Activated CD4-positive, alpha-beta T cell treated with anti-CD3 and anti-CD28 coated beads, Interleukin-2, amount 50 U/mL, for 16 hours (primary cell): ENCODE results near the gene DONSON.
A peak's percentile ranks its signal among the peaks of the same experiment; 100 is the strongest.

ENCODE experiments used
- DNase-seq: peaks from one replicate; pipeline ENCODE4 v3.0.0-alpha.2; 2020

The DONSON gene

DNA sequence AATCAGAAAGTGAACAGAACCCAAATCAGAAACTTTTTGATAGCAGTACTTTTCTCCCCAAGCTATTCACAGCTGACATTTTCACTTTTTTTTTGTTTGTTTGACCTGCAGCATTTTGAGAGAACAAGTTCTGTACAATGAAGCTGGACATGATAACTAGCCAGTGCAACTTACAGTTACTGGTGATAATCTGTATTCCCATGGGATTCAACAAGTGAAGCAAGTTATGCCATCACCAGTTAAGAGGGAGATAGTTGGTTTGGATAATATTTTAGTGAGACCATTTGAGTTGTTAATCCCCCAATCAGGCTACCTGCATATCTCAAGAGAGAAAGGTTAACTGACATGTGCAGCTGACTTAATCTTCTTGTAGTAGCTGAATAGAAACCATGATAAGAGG is 27.5 kb downstream of the DONSON start:
- DNase-seq: no peak

DNA sequence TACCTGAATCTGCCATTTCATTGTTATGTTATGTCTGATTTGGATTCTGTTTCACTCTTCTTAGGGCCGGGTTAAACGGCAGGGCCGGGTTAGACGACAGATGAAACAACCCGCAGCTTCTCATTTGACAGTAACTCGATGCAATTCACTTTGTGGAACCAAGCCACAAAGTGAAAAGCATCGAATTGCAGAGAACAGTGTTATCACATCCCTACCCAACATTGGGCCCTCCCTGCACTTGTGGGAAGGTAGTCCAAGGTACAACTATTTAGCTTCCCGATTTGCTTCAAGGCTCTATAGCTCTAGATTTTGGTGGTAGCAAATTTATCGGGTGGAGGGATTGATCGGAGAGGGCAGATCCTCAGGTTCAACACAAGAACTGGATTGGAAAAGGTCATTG is 28.7 kb downstream of the DONSON start:
- no peak for DNase-seq

DNA sequence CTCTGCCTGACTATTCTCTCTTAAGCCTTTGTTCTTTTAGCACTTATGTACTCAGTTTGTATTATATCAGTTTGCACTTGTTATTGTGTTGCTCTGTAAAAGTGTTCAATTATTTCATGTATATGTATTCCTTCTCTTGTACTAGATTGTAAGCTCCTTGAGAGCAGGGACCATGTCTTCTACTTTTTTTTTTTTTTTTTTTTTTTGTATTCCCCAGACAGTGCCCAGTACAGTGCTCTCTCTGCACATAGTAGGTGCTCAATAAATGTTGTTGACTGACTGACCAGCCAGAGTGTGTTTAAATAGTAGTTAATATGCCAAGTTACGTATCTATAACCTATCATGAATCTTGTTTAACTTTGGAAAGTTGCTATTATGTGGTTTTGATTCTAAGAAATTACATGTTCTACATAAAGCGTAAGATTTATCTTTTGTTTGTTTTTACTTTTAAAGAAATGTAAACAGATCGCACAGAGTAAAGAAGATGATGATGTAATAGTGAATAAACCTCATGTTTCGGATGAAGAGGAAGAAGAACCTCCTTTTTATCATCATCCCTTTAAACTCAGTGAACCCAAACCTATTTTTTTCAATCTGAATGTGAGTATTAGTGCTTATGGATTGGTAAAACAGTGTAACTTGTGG is 29.6 kb downstream of the DONSON start:
- DNase-seq: no peak

DNA sequence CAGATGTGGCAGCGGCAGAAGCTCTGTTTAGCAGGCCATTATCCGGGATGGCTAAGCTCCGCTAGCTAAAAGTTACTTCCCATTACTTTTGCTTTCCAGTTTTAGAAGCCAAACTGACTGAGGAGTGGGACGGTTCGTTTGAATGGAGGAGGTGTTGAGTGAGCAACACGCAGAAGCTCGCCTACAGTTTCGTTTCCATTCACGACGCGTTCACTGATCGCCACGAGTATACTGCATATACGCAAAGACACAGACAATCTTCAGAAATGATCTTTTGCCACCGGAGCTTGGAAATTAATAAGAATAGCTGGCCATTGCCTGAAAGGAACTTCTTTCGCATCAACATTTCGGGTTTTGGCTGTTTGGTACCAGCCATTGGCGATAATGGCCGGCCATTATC is 31.0 kb downstream of the DONSON start:
- DNase-seq: no peak

DNA sequence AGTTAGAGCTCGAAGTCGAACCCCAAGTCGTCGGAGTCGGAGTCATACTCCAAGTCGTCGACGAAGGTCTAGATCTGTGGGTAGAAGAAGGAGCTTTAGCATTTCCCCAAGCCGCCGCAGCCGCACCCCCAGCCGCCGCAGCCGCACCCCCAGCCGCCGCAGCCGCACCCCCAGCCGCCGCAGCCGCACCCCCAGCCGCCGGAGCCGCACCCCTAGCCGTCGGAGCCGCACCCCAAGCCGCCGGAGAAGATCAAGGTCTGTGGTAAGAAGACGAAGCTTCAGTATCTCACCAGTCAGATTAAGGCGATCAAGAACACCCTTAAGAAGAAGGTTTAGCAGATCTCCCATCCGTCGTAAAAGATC is 33.5 kb downstream of the DONSON start:
- no peak for DNase-seq

DNA sequence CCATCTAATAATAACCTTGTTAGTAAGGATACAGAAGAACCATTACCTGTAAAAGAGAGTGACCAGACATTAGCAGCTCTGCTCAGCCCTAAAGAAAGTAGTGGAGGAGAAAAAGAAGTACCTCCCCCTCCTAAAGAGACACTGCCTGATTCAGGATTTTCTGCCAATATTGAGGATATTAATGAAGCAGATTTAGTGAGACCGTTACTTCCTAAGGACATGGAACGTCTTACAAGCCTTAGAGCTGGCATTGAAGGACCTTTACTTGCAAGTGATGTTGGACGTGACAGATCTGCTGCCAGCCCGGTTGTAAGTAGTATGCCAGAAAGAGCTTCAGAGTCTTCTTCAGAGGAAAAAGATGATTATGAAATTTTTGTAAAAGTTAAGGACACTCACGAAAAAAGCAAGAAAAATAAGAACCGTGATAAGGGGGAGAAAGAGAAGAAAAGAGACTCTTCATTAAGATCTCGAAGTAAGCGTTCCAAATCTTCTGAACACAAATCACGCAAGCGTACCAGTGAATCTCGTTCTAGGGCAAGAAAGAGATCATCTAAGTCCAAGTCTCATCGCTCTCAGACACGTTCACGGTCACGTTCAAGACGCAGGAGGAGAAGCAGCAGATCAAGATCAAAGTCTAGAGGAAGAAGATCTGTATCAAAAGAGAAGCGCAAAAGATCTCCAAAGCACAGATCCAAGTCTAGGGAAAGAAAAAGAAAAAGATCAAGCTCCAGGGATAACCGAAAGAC is 34.1 kb downstream of the DONSON start:
- DNase-seq: no peak

DNA sequence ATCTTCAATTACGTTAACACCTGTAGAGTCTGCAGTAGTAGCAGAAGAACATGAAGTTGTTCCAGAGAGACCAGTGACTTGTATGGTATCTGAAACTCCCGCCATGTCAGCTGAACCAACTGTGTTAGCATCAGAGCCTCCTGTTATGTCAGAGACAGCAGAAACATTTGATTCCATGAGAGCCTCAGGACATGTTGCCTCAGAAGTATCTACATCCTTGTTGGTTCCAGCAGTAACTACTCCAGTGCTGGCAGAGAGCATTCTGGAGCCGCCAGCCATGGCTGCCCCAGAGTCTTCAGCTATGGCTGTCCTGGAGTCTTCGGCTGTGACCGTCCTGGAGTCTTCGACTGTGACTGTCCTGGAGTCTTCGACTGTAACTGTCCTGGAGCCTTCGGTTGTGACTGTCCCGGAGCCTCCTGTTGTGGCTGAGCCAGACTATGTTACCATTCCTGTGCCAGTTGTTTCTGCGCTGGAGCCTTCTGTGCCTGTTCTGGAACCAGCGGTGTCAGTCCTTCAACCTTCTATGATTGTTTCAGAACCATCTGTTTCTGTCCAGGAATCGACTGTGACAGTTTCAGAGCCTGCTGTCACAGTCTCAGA is 35.4 kb downstream of the DONSON start:
- no peak for DNase-seq

DNA sequence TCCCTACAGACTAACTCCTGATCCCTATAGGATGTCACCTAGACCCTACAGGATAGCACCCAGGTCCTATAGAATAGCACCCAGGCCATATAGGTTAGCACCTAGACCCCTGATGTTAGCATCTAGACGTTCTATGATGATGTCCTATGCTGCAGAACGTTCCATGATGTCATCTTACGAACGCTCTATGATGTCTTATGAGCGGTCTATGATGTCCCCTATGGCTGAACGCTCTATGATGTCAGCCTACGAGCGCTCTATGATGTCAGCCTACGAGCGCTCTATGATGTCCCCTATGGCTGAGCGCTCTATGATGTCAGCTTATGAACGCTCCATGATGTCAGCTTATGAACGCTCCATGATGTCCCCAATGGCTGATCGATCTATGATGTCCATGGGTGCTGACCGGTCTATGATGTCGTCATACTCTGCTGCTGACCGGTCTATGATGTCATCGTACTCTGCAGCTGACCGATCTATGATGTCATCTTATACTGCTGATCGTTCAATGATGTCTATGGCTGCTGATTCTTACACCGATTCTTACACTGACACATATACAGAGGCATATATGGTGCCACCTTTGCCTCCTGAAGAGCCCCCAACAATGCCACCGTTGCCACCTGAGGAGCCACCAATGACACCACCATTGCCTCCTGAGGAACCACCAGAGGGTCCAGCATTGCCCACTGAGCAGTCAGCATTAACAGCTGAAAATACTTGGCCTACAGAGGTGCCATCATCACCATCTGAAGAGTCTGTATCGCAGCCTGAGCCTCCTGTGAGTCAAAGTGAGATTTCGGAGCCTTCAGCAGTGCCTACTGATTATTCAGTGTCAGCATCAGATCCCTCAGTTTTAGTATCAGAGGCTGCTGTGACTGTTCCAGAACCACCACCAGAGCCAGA is 36.1 kb downstream of the DONSON start:
- no peak for DNase-seq

DNA sequence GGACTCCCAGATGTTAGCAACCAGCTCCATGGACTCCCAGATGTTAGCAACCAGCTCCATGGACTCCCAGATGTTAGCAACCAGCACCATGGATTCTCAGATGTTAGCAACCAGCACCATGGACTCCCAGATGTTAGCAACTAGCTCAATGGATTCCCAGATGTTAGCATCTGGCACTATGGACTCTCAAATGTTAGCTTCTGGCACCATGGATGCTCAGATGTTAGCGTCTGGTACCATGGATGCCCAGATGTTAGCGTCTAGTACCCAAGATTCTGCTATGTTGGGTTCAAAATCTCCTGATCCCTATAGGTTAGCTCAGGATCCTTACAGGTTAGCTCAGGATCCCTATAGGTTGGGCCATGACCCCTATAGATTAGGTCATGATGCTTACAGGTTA is 36.8 kb downstream of the DONSON start:
- DNase-seq: no peak

DNA sequence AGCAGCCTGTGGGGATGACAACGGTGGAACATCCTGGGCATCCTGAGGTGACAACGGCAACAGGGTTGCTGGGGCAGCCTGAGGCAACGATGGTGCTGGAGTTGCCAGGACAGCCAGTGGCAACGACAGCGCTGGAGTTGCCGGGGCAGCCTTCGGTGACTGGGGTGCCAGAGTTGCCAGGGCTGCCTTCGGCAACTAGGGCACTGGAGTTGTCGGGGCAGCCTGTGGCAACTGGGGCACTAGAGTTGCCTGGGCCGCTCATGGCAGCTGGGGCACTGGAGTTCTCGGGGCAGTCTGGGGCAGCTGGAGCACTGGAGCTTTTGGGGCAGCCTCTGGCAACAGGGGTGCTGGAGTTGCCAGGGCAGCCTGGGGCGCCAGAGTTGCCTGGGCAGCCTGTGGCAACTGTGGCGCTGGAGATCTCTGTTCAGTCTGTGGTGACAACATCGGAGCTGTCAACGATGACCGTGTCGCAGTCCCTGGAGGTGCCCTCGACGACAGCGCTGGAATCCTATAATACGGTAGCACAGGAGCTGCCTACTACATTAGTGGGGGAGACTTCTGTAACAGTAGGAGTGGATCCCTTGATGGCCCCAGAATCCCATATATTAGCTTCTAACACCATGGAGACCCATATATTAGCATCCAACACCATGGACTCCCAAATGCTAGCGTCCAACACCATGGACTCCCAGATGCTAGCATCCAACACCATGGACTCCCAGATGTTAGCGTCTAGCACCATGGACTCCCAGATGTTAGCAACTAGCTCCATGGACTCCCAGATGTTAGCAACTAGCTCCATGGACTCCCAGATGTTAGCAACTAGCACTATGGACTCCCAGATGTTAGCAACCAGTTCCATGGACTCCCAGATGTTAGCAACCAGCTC is 37.5 kb downstream of the DONSON start:
- no peak for DNase-seq

DNA sequence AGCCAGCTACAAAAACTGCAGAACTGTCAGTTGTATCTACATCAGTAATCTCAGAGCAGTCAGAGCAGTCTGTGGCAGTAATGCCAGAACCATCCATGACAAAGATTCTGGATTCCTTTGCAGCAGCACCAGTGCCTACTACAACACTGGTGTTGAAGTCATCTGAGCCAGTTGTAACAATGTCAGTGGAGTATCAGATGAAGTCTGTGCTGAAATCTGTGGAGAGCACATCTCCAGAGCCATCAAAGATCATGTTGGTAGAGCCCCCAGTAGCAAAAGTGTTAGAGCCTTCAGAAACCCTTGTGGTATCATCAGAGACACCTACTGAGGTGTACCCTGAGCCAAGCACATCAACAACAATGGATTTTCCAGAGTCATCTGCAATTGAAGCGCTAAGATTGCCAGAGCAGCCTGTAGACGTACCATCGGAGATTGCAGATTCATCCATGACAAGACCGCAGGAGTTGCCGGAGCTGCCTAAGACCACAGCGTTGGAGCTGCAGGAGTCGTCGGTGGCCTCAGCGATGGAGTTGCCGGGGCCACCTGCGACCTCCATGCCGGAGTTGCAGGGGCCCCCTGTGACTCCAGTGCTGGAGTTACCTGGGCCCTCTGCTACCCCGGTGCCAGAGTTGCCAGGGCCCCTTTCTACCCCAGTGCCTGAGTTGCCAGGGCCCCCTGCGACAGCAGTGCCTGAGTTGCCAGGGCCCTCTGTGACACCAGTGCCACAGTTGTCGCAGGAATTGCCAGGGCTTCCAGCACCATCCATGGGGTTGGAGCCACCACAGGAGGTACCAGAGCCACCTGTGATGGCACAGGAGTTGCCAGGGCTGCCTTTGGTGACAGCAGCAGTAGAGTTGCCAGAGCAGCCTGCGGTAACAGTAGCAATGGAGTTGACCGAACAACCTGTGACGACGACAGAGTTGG is 38.4 kb downstream of the DONSON start:
- DNase-seq: no peak

DNA sequence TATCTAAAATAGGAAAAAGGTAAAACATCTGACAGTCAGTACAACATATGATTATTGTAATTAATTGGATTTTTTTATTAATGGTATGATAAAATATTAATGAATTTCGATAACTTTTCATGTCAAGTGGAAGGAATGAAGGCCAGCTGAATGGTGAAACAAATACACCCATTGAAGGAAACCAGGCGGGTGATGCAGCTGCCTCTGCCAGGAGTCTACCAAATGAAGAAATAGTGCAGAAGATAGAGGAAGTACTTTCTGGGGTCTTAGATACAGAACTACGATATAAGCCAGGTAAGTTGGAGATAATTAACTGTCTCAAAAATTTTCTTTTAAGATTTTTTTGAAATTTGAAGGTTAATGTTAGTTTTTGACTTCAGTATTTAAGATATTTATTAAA is 42.4 kb downstream of the DONSON start:
- no peak for DNase-seq

DNA sequence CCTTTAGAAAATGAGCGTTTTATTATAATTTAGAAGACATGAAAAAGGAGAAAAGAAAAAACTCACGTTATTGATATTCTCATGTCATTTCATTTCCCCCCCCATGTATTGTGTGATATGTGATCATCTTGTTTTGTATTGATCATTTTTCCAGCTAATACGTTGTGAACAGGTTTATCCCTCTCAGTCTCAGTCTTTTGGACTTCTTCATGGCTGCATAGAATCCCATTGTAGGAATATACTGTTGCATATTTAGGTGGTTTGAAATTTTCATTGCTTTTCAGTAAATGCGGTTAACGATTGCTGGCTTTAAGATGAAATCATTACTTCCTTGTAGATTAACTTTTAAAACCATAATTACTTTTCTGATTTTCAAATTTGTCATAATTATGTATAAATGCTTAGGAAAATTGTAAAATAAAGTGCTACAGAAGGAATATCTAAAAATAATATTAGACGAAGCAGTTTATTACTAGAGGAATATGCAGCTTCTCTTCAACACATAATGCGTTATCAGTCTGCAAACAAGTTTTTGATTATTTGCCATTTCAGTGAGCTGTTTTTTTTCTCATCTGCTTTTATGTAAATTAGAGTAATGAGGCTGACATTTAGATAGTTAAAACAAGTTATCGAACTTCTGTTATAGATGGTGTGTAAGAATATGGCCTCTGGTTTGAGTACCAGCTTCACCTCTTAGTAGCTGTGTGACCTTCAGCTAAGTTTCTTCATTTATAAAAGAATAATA is 43.9 kb downstream of the DONSON start:
- DNase-seq: no peak

DNA sequence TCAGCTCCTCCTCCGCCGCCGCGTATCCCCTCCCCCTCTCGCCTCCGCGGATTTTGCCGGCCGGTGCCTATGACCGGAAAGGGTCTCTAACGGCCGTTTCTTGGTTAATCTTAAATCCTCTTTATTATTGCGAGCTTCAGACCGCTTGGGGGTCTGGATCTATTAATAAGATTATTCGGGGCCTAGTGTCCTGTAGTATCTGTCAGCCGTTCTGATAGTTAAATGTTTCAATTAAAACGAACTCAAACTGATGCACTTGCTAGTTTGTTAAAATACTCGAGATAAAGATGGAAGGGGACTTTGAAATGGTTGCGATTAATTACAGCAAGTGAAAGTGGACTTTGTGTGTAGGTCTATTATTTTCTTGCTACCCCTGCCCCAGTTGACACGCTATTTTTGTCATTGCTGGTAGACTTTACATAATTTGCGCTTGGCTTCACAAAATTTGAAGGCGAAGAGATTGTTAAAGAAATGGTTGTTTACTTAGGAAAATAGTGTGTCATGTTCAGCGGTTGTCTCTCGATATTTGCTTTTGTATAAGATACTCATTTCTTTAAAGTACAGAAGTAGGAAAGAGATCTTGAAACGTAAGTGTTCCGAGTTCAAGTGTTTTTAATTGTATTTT is 44.9 kb downstream of the DONSON start:
- peak; percentile 77 for DNase-seq

DNA sequence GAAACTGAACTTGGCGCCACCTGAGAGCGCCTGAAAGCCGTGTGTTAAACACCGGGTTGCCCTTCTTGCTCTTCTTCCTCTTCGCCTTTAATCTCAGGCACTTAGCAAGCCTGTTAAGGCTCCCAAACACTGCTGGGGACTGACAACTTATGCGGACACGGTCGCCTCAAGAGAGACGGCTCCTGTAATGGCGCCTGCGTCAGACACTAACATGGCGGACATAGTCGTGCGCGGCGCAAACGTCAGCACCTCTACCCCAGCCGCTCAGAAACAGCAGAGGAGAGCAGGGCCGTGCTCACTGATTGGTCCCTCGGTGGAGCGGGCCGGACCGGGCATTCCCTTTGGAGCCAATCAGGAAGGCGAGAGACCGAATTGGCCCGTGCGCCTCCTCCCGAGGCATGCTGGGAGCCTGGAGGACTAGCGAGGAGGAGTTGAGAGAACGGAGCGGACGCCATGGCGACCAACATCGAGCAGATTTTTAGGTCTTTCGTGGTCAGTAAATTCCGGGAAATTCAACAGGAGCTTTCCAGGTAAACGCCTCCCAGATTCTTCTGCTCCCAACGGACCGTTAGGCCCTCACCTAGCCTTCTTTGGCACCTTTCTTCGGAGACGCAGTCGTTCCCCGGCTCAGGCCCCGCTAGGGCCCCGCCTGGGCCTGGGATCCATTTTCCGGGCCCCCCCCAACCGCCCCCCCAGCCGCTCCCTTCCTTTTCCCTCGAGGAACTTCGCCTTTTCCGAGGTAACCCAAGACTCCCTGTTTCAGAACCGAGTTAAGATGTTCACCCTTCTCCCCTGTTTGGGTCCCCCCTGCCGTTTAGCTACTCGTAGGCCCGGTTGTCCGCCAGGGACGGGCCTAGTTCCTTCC is 45.6 kb downstream of the DONSON start, which contains the start of gene SON:
Gene SON (plus strand): TSS at position 399 of the 865 bp plus-strand sequence. CDS start 55 bp downstream, at position 454.
- DNase-seq: peak; percentile 99

DNA sequence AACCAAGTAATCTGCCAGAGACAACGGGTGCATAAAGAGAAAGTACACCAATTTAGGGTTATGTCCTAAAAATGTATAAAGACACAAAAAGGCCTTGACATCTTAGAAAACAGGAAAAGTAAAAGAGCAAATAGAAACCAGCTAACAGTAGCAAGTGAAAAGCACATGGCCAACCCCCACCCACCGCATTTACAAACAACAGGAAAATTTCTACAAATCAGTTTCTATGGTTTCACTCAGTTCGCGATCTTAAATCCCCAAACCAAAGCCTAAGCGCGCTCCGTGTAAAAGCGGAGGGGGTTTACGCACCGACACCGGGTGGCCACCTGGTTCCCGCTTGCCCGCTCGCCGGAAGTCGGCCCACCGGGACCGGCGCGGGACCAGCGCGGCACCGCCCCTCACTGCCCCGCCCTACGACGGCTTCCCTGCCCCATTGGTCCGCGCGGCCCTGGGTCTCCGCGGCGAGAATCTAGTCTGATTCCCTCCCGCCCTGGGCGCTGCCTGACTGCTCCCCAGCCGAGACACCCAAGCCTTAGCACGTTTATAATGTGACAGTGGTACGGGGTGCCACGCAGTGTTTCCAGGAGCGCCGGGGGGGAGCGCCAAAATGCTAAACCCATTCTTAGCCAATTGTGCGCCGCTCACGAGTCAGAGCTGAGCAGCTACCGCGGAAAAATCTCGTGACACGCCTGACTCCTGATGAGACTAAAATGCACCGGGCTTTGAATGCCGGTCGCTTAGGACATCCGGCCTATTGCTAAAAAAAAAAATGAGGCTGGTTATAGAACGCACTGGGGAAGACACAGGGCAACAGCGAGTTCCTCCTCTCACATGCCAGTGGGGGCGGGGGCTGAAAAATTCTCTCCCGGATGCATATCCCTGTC is 46.5 kb downstream of the DONSON start, which contains the start of gene GART:
Gene GART (minus strand): TSS at position 362 of the 884 bp plus-strand sequence. CDS start 2,802 bp downstream, outside the sequence.
- DNase-seq: peak; percentile 86

DNA sequence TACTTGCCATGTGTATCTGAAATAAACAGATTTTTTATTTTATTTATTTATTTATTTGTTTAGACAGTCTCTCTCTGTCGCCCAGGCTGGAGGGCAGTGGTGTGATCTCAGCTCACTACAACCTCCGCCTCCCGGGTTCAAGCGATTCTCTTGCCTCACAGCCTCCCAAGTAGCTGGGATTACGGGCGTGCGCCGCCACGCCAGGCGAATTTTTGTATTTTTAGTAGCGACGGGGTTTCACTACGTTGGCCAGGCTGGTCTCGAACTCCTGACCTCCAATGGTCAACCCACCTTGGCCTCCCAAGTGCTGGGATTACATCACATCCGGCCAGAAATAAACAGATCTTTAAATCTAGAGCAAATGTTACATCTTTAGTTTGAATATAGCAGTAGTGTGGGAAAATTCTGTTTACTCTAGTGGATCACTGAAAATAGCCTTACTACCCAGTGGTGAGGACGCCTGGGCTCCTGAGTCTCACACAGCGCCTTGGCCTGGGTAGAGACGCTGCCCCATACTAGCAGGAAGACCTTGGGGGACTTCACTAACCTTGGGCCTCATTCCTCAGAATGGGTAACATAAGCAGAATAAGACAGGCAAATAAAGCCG is 47.3 kb downstream of the DONSON start:
- peak; percentile 37 for DNase-seq
